Endothelial cell of hepatic sinusoid (primary cell): ENCODE data around the gene BGLAP.

ENCODE experiments used
- in situ Hi-C: cut with HindIII; loops from 2 replicates; pipeline ENCODE4 v1.10.0; 2017; ENCODE audit warnings: low sequenced_read_pairs

The BGLAP gene

DNA sequence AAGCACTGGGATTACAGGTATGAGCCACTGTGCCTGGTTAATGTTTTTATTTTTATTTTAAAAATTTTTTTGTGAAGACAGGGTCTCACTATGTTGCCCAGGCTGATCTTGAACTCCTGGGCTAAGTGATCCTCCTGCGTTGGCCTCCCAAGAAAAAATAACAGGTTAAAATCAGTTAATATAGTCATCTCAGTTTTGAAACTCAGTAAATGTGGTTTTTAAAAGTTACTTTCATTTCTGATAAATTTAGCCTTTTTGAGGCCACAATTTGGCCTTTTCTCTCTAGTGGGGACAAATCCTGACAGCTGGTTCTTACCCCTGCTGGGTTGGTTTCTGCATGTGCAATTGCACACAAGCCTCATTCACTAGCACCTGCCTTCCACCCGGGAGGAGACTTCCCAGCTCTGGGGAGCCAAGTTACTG is 15.9 kb upstream of the BGLAP start:
- in situ Hi-C loops, result loop anchor here (5.0 to 10.0 kb wide), 2 partner anchors 61 to 89 kb away; no protein-coding TSS in a partner anchor

DNA sequence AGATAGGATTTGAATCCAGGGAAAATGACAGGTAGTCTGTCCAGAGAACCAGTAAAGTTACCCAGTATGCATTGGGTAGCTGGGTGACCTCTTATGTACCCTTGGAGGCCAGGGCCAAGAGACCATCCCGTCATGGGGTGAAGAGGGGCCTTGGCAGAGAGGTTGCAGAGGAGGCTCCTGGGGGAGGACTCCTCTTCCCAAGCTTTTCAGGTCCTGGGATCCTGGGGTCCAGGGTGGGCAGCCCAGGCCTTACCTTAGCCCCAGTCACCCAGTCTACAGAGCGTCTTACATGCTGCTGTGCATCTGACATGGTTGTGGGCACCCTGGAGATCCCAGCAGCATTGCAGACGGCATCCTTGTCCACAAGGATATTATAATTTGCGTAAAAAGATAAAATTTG is 15.2 kb upstream of the BGLAP start:
- in situ Hi-C loops, result loop anchor here (5.0 to 10.0 kb wide), 2 partner anchors 62 to 89 kb away; no protein-coding TSS in a partner anchor

DNA sequence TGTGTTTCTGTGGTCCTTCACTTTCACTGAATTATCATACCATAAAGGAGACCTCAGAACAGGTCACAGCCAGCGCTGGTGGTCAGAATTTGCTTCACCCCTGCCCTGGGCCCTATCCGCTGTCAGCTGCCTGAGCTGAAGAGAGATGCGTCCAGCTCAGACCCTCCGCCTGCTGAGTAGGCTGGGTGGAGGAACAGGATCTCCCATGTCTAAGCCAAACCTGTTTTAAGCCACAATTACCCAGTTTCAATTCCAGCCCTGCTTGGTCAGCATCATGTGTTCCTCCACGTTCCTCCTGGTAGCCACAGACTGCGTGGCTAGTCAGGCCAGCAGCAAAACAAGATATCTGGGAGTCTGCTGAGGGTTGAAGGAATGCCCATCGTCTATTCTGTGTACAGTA is 13.5 kb upstream of the BGLAP start:
- in situ Hi-C loops, result loop anchor here (5.0 to 10.0 kb wide), 2 partner anchors 64 to 91 kb away; no protein-coding TSS in a partner anchor

DNA sequence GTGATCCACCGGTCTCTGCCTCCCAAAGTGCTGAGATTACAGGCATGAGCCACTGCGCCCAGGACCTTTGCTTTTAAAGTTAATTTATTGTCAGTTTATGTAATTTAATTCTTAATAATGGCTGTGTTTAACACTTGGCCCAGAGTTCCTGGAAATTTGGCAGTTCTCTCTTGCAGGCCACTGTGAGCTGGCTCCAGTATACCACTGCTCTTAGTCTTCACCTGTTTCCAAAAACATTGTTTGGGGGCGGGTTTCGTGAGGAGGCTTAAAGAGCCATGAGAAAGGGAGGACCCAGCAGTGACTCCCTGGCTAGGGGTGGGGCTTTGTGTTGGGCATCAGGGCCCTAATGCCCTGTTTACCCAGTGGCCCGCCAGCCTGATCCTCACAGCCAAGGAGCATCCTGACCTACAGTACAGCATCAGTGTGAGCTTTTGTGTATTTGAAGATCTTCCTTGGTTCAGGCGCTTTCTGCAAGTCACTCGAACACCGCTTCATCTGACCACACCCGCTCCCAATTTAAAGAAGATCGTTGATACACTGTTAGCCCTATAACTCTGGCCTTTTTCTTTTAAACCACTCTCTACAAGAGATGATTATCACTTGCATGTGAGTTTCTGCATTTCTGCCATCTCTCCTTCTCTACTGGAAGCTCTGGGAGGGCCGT is 12.0 kb upstream of the BGLAP start:
- in situ Hi-C loops, result loop anchor here (5.0 to 10.0 kb wide), 2 partner anchors 65 to 93 kb away; no protein-coding TSS in a partner anchor

GRCh38 chr1:156230473-156230837 is 11.5 kb upstream of the BGLAP start:
- in situ Hi-C loops, result no loop called here

DNA sequence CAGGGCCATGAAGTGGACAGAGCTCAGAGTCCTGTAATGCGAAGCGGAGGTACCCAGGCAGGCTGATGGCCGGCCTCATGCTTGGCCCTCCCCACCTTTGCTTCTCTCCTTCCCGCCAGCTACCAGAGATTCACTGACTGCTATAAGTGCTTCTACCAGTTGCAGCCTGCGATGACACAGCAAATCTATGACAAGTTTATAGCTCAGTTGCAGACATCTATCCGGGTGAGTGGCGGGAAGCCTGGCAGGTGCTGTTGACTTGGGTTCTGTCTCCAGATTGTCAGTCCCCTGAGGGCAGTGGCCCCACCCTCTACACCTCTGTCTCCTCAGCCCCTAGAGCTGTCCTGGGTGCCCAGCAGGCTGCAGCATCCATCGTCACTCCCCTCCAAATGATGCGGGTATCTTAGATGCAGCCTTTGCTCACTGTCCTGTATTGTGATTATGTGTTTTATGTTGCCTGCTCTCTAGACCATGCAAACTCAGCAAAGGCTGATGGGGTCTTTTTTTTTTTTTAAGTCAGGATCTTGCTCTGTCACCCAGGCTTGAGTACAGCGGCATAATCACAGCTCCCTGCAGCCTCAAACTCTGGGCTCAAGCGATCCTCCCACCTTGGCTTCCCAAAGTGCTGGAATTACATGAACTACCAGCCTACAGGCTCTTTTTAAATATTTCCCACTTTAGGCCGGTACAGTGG is 9.6 kb upstream of the BGLAP start:
- in situ Hi-C loops, result no loop called here

DNA sequence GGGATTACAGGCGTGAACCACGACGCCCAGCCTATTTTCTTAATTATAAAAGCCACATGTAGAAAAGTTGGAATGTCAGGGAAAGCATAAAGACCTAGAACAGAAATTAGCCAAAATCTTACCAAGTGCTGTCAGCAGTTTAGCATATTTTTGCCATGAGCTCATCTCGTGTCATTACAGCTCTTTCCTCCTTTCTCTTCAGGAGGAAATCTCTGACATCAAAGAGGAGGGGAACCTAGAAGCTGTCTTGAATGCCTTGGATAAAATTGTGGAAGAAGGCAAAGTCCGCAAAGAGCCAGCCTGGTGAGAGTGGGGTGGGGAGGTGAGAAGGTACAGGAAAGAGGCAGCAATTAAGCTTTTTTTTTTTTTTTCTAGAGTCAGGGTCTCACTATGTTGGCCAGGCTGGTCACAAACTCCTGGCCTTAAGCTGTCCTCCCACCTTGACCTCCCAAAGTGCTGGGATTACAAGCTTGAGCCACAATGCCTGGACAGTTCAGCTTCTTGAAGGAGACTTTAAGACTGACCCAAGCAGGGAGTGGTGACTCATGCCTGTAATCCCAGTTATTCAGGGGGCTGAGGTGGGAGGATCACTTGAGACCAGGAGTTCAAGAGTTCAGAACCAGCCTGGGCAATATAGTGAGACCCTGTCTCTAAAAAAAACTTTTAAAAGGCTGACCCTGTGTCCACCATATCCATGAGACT is 8.4 kb upstream of the BGLAP start:
- in situ Hi-C loops, result no loop called here

DNA sequence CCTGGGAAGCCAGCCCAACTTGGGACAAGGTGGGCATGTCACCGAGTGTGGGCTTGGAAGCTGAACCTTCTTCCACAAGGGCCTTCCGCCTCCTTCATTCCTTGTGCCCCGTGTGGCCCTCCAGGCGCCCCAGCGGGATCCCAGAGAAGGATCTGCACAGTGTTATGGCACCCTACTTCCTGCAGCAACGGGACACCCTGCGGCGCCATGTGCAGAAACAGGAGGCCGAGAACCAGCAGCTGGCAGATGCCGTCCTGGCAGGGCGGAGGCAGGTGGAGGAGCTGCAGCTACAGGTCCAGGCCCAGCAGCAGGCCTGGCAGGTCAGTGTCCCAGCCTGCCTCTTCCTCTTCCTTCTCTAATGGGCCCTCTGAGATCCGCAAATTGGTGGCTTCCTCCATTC is 5.8 kb upstream of the BGLAP start:
- in situ Hi-C loops, result no loop called here

GRCh38 chr1:156238248-156238647 is 3.7 kb upstream of the BGLAP start:
- in situ Hi-C loops, result no loop called here

- in situ Hi-C loops, result no loop called here
Observed at GRCh38 chr1:156241311-156241811, 623 bp upstream of the BGLAP start.

- in situ Hi-C loops, result no loop called here
Observed at GRCh38 chr1:156242738-156243137, 754 bp downstream of the BGLAP start.

- in situ Hi-C loops, result no loop called here
Observed at GRCh38 chr1:156244126-156244525, 2.1 kb downstream of the BGLAP start.

GRCh38 chr1:156244712-156245111 is 2.7 kb downstream of the BGLAP start:
- in situ Hi-C loops, result no loop called here

DNA sequence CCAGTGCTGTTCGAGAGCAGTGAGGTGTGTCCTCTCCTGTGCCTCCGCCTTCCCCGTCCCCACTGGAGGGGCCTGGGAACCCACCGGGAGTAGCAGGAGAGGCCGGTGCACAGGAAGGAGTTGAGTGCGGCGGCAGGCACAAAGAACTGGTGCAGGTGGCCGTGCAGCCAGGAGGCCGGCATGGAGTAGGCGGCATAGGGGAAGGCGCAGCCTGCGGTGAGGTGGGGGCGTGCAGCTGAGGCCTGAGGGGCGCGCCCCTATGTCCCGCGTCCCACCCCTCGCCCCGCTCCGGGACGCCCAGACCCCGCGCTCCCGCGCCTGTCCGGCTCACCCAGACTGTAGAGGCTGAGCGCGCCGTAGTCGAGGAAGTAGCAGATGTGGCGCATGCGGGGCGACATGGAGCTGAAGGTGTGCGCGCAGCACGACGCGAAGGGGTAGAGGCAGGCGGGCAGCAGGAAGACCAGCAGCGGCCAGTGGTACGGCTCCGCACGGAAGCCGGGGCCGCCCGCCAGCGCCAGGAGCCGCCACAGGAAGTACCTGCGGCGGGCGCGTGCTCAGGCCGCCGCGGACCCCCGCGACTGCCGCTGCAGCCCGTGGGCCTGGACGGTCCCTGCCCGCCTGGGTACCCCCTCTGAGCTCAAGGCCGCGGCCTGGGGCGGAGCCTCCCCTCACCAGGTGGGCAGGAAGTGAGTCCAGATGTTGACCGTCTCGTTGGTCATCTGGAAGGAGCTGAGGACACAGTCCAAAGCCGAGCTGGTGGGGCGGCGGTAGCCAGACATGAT is 3.7 kb downstream of the BGLAP start:
- in situ Hi-C loops, result no loop called here

DNA sequence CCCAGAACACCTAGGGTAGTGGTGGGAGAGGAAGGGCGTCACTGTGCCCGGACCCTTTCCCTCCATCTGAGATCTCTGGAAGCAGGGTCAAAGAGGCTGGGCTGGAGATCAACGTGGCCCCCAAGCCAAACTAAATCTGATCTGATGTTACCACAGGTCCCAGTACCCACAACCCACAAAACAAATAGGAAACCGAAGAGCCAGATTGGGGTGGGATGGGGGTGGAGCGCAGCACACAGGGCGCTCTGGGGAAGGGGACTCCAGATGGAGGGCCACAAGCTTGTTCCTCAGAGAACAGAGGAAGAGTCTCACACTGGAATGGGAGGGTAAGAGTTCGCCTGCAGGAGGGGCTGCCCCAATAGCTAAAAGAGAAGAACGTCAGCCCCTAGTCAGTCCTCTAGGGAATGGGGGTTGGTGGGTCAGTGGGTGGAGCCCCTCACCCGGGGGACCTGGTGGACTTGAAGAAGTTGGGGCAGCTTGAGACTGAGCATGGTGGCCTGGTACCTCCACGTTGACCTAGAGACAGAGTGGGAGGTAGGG is 4.3 kb downstream of the BGLAP start:
- in situ Hi-C loops, result no loop called here

- in situ Hi-C loops, result no loop called here
Observed at GRCh38 chr1:156246781-156247459, 4.9 kb downstream of the BGLAP start.

DNA sequence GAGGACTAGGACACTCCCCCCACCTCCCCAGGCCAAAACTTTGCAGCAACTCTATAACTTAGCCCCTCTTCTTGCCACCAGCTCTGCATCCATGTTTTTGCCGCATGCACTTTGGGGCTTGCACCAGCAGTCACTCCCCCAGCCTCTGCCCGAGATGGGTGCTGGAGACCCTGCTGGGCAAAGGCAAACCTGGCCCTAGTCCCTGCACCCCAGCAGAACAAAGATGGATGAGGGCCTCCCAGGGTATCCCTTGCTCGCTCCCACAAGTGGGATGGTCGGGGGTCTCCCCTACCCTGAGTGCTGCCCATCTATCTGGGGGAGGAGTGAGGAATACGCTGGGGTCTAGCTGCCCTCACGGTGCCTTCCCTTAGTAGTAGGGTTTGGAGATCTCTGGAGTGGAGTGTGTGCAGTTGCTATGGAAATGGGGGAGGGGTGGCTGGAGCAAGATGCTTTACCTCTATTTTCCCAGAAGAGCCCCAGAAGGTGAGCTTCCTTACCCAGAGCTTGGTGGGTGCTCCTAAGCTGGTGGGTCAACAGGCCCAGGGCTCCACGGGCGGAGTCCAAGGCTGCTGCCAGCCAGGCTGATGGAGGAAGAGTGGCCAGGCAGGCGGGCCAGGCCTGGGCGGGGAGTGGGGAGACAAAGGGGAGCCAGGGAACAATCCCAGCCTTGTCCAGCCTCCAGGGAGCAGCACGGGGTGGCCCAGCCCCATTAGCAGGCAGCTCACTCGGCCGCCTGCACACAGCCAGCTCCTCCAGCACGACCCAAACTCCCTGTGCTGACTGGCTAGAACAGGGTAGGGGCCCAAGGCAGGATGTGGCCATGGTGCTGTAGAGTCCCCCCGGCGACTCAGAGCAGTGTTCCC is 5.7 kb downstream of the BGLAP start, which contains the start of gene PAQR6:
Gene PAQR6 (minus strand): TSS at position 597 of the 863 bp plus-strand sequence. CDS start 1,325 bp downstream, outside the sequence.
- in situ Hi-C loops, result no loop called here

DNA sequence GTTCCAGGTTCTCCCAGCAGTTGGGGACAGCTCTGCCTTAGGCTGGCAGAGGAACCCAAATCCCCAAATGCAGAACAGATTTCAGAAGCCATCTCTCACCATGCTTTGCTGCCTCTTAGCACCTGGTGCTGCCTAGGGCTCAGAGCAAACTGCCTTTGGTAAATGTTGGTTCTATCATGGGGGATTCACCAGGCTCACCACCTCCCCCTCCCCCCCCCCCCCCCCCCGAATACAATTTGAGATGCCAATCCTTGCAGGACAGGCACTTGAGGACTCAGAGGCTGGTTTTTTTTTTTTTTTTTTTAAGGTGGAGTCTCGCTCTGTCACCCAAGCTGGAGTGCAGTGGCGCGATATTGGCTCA is 6.3 kb downstream of the BGLAP start:
- in situ Hi-C loops, result no loop called here

DNA sequence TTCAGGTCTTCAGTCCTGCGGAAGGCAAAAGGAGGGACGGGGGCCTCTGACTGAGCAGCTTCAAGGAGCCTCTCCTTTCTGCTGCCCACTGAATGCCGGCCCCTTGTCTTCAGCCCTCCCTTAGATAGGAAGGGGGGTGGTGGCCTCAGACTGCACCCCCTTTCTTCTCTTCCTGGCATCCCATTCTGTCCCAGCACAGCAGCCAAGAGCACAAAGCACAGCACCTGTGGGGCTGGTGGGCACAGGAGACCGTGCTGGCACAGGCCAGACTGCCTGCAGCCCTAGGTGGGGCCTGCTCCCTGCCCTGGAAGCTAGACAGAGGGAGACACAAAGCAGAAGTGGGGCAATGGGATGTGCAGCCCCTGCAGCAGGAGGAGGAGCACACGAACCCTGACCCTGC is 7.6 kb downstream of the BGLAP start:
- in situ Hi-C loops, result no loop called here
